ENCODE data around the gene CD44.

Gene CD44

DNA sequence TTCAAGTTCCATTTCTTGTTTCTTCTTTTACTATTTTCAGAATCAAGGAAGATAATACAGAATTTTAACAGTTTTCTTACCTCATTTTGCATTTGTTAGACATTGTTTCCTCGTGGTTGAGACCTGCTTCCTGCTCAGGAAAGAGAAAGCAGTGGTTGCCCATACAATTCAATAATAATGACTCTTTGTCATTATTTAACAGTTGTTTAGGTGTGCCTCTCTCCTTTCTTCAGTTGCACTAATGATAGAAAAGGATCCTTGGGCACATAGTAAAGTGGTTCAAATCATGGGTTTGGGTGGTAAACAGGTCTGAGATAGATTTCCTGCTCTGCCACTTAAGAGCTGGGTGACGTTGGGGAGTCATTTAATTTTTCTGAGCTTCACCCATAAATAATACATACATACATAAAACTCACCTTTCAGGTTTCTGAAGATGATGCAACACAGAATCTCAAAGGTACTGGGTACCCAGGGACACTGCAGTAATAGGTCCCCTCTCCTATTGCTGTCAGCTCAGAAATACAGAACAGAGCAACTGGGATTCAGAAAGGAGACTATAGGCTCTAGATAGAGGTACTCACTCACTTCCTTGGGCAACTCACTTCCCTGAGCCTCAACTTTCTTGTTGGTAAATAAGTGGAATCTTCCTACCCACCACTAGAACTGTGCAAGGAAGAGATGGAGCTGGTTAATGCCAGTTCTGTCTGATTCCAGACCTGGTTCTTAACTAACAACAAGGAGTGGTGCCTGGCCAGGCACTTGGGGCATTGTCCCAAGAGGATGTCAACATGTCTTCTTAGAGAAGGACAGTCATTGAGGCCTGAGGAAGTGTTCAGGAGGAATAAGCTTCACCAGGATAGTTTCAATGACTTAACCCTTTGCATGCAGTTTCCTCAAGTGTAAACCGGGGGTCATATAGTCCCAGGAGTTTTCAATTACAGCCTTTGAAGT, 34.9 kb downstream of the CD44 start:
- Histone ChIP-seq H3K4me3 (ENCODE audit: low read length) (no peak overlapping the region), H3K27ac (ENCODE audit: low read length) (no peak overlapping the region), H3K27me3 (ENCODE audit: insufficient read depth, low read length) (no peaks in the 10 kb centered on the region), H3K9me3 (ENCODE audit: insufficient read depth, low read depth, low read length) (no peaks in the 10 kb centered on the region), H3K4me1 (ENCODE audit: insufficient read depth, low read length) (peaks cover 18% of the 10 kb centered on the region), H3K9ac (ENCODE audit: low read depth, low read length) (no peak overlapping the region), H3K36me3 (ENCODE audit: insufficient read depth, low read depth, low read length) (no peaks in the 10 kb centered on the region)

DNA sequence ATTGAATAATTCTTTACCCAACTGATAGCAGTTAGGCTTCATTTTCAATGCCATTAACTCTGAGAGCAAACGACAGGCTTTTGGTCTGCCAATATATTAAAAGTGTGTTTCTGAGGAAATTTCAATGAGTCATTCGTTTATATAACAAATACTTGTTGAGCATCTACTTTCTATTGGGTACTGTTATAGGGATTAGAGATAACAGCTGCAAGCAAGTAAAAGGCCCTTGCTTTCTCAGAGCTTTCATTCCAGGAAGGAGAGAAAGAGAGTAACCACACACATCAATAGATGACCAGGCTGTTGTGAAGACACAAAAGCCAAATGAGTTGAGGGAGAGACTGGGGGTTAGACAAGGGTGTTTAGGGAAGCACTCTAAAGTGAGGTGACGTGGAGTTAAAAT, 35.7 kb downstream of the CD44 start:
- Histone ChIP-seq H3K9ac (ENCODE audit: low read depth, low read length) (no peak overlapping the region), H3K4me3 (ENCODE audit: low read length) (no peak overlapping the region), H3K27ac (ENCODE audit: low read length) (no peak overlapping the region)

GRCh38 chr11:35177370-35177769, 38.4 kb downstream of the CD44 start:
- Histone ChIP-seq H3K4me3 (ENCODE audit: low read length) (no peak overlapping the region), H3K9ac (ENCODE audit: low read depth, low read length) (no peak overlapping the region), H3K27me3 (ENCODE audit: insufficient read depth, low read length) (no peaks in the 10 kb centered on the region), H3K4me1 (ENCODE audit: insufficient read depth, low read length) (peaks cover 23% of the 10 kb centered on the region), H3K9me3 (ENCODE audit: insufficient read depth, low read depth, low read length) (no peaks in the 10 kb centered on the region), H3K36me3 (ENCODE audit: insufficient read depth, low read depth, low read length) (no peaks in the 10 kb centered on the region), H3K27ac (ENCODE audit: low read length) (no peak overlapping the region)

More for the DNA sequence above, 35.7 kb downstream of the CD44 start:
- Histone ChIP-seq H3K36me3 (ENCODE audit: insufficient read depth, low read depth, low read length) (no peaks in the 10 kb centered on the region), H3K4me1 (ENCODE audit: insufficient read depth, low read length) (peaks cover 18% of the 10 kb centered on the region), H3K9me3 (ENCODE audit: insufficient read depth, low read depth, low read length) (no peaks in the 10 kb centered on the region), H3K27me3 (ENCODE audit: insufficient read depth, low read length) (no peaks in the 10 kb centered on the region)

- H3K27me3 ChIP-seq (ENCODE audit: insufficient read depth, low read length) = no peaks in the 10 kb centered on the region
- H3K4me3 ChIP-seq (ENCODE audit: low read length) = no peak overlapping the region
- no peak overlapping the region for H3K9ac ChIP-seq (ENCODE audit: low read depth, low read length)
- H3K27ac ChIP-seq (ENCODE audit: low read length) = no peak overlapping the region
- H3K4me1 ChIP-seq (ENCODE audit: insufficient read depth, low read length) = peaks cover 16% of the 10 kb centered on the region
- H3K36me3 ChIP-seq (ENCODE audit: insufficient read depth, low read depth, low read length) = no peaks in the 10 kb centered on the region
- no peaks in the 10 kb centered on the region for H3K9me3 ChIP-seq (ENCODE audit: insufficient read depth, low read depth, low read length)
Observed at GRCh38 chr11:35178067-35178805, 39.3 kb downstream of the CD44 start.

GRCh38 chr11:35178873-35179272, 39.9 kb downstream of the CD44 start:
- peaks cover 10% of the 10 kb centered on the region for H3K4me1 ChIP-seq (ENCODE audit: insufficient read depth, low read length)
- no peak overlapping the region for H3K27ac ChIP-seq (ENCODE audit: low read length)

GRCh38 chr11:35179466-35180135, 40.6 kb downstream of the CD44 start:
- Histone ChIP-seq H3K4me3 (ENCODE audit: low read length) (no peak overlapping the region), H3K9me3 (ENCODE audit: insufficient read depth, low read depth, low read length) (no peaks in the 10 kb centered on the region), H3K27ac (ENCODE audit: low read length) (no peak overlapping the region), H3K36me3 (ENCODE audit: insufficient read depth, low read depth, low read length) (no peaks in the 10 kb centered on the region), H3K9ac (ENCODE audit: low read depth, low read length) (no peak overlapping the region), H3K27me3 (ENCODE audit: insufficient read depth, low read length) (no peaks in the 10 kb centered on the region), H3K4me1 (ENCODE audit: insufficient read depth, low read length) (peaks cover 5% of the 10 kb centered on the region; the same call in 1 of the 2 replicates)

More at GRCh38 chr11:35178873-35179272, 39.9 kb downstream of the CD44 start:
- no peak overlapping the region for H3K4me3 ChIP-seq (ENCODE audit: low read length)
- no peaks in the 10 kb centered on the region for H3K9me3 ChIP-seq (ENCODE audit: insufficient read depth, low read depth, low read length)
- H3K9ac ChIP-seq (ENCODE audit: low read depth, low read length) = no peak overlapping the region
- no peaks in the 10 kb centered on the region for H3K36me3 ChIP-seq (ENCODE audit: insufficient read depth, low read depth, low read length)
- H3K27me3 ChIP-seq (ENCODE audit: insufficient read depth, low read length) = no peaks in the 10 kb centered on the region

DNA sequence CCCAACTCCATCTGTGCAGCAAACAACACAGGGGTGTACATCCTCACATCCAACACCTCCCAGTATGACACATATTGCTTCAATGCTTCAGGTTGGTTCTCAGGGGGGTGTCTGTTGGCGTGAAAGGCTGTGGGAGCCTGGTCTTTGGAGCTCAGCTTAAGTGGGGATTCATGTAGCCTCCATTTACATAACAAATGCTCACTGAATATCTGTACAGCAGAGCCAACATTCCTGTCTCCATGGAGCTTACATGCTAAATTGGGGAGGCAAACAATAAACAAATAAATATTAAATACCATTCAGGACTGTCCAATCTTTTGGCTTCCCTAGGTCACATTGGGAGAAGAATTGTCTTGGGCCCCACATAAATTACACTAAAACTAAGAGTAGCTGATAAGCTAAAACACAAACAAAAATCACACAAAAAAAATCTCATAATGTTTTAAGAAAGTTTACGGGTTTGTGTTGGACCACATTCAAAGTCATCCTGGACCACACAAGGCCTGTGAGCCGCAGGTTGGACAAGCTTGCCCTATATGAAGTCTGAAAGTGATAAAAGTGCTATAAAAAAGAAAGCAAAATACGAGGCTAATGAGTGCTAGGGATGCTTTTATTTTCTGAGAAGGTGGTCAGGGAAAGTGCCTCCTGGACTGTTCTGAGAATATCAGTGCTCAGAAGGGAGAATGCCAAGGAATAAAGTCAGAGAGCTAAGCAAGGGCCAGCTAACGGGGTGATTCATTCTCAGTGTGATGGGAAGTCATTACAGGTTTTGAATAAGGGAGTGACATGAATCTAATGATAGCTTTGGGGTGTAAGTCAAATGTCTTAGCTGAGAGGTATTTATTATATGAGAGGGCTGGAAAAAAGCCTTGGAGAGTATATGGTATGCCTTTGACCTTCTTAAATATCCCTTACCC, 41.6 kb downstream of the CD44 start:
- Histone ChIP-seq H3K27me3 (ENCODE audit: insufficient read depth, low read length) (no peaks in the 10 kb centered on the region), H3K4me1 (ENCODE audit: insufficient read depth, low read length) (peaks cover 5% of the 10 kb centered on the region; the same call in 1 of the 2 replicates), H3K4me3 (ENCODE audit: low read length) (no peak overlapping the region), H3K9ac (ENCODE audit: low read depth, low read length) (no peak overlapping the region), H3K9me3 (ENCODE audit: insufficient read depth, low read depth, low read length) (no peaks in the 10 kb centered on the region), H3K36me3 (ENCODE audit: insufficient read depth, low read depth, low read length) (no peaks in the 10 kb centered on the region), H3K27ac (ENCODE audit: low read length) (no peak overlapping the region)

GRCh38 chr11:35182317-35182939, 43.5 kb downstream of the CD44 start:
- Histone ChIP-seq H3K4me1 (ENCODE audit: insufficient read depth, low read length) (peaks cover 5% of the 10 kb centered on the region; the same call in 1 of the 2 replicates), H3K9me3 (ENCODE audit: insufficient read depth, low read depth, low read length) (no peaks in the 10 kb centered on the region), H3K9ac (ENCODE audit: low read depth, low read length) (no peak overlapping the region), H3K27me3 (ENCODE audit: insufficient read depth, low read length) (no peaks in the 10 kb centered on the region), H3K27ac (ENCODE audit: low read length) (no peak overlapping the region), H3K4me3 (ENCODE audit: low read length) (no peak overlapping the region), H3K36me3 (ENCODE audit: insufficient read depth, low read depth, low read length) (no peaks in the 10 kb centered on the region)

DNA sequence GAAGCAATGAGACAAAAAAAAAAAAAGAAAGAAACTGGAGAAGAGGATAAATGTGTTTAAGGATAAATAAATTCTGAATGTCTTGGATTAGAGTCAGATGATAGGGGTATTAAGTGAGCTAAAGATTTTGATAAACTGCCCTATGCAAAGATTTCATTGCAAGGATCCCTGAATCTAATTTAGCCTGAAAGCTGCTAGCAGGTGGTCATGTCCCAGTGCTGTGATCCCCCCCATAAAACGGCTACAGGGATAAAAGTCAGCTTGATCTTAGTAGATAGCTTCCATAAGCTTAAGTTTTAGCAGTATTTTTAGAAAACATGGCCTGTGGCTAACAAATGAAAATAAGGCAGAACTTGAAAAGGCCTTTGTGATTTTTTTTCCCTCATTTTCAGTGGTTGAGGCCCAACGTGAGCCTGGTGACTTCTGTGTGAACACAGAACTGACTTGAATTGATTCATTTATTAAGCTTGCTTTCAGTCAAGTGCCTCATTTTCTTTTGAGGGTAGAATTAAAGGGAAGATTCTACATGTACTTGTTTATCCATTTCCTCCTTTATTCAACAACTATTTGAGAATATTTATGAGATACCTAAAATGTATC, 44.5 kb downstream of the CD44 start:
- no peak overlapping the region for H3K4me3 ChIP-seq (ENCODE audit: low read length)
- no peaks in the 10 kb centered on the region for H3K9me3 ChIP-seq (ENCODE audit: insufficient read depth, low read depth, low read length)
- no peaks in the 10 kb centered on the region for H3K27me3 ChIP-seq (ENCODE audit: insufficient read depth, low read length)
- no peak overlapping the region for H3K9ac ChIP-seq (ENCODE audit: low read depth, low read length)
- H3K4me1 ChIP-seq (ENCODE audit: insufficient read depth, low read length) = peaks cover 5% of the 10 kb centered on the region; the same call in 1 of the 2 replicates
- H3K36me3 ChIP-seq (ENCODE audit: insufficient read depth, low read depth, low read length) = no peaks in the 10 kb centered on the region
- H3K27ac ChIP-seq (ENCODE audit: low read length) = no peak overlapping the region

DNA sequence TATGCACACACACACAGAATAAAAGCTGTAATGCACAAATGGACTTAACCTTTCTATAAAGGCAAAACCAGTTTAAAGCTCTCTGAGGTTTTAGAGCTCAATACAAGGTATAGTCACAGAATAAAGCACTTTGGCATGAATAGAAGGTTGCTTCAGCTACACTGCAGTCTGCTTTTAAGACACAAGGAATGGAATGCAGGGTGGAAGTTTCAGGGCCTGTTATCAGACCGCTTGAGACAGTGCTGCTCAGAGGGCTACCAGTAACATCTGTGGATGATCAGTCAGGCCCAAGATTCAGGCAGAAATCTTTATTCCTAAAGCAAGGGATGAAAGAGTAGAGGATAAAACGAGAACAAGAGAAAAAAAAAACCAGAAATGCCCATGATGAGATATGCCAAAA, 46.7 kb downstream of the CD44 start:
- no peak overlapping the region for H3K9ac ChIP-seq (ENCODE audit: low read depth, low read length)
- no peaks in the 10 kb centered on the region for H3K27me3 ChIP-seq (ENCODE audit: insufficient read depth, low read length)
- no peak overlapping the region for H3K27ac ChIP-seq (ENCODE audit: low read length)
- no peaks in the 10 kb centered on the region for H3K36me3 ChIP-seq (ENCODE audit: insufficient read depth, low read depth, low read length)
- H3K4me3 ChIP-seq (ENCODE audit: low read length) = no peak overlapping the region
- no peaks in the 10 kb centered on the region for H3K9me3 ChIP-seq (ENCODE audit: insufficient read depth, low read depth, low read length)
- H3K4me1 ChIP-seq (ENCODE audit: insufficient read depth, low read length) = no peaks in the 10 kb centered on the region

Data from iPS-20b (cell line).